K562 (cell line): ENCODE data around the gene NPEPPS.
A peak's percentile ranks its signal among the peaks of the same experiment; 100 is the strongest.

ENCODE experiments used
- EZH2 ChIP-seq: IDR thresholded peaks from 2 replicates; pipeline ENCODE4 v1.6.1; 2012; ENCODE audit warnings: low read depth, mild to moderate bottlenecking, inconsistent platforms, low read length, borderline replicate concordance
- HIVEP1 ChIP-seq: fragments of 250-450 bp; sonication (Bioruptor Pico); IDR thresholded peaks from 2 replicates; pipeline ENCODE4 v1.4.0; 2020; ENCODE audit warnings: mild to moderate bottlenecking
- JUNB ChIP-seq: fragments of 450-650 bp; formaldehyde crosslinking; conservative IDR thresholded peaks from 2 replicates; pipeline ENCODE4 v1.4.0; 2020; ENCODE audit warnings: mild to moderate bottlenecking
- KAT8 ChIP-seq: fragments of 450-650 bp; IDR thresholded peaks from 2 replicates; pipeline ENCODE4 v1.6.1; 2016; ENCODE audit warnings: low read depth, mild to moderate bottlenecking
- POLR2AphosphoS2 ChIP-seq: IDR thresholded peaks from 2 replicates; pipeline ENCODE4 v1.6.1; 2012; ENCODE audit warnings: low read length, improper control_type of control experiment
- POLR2AphosphoS5 ChIP-seq: IDR thresholded peaks from 2 replicates; pipeline ENCODE4 v1.6.1; 2011; ENCODE audit warnings: mild to moderate bottlenecking, low read depth, low read length, moderate library complexity; ENCODE audit not compliant: control insufficient read depth, insufficient read depth
- POLR2H ChIP-seq: IDR thresholded peaks from 2 replicates; pipeline ENCODE4 v1.6.1; 2016; ENCODE audit warnings: missing genetic modification characterization, low read depth, mild to moderate bottlenecking, control low read depth, missing compliant biosample characterization, moderate library complexity
- PTBP1 ChIP-seq: fragments of 200-400 bp; formaldehyde crosslinking; IDR thresholded peaks from 2 replicates; pipeline ENCODE4 v1.6.1; 2017; ENCODE audit warnings: low read depth, low read length
- SMAD2 ChIP-seq: fragments of 150-350 bp; IDR thresholded peaks from 2 replicates; pipeline ENCODE4 v1.6.1; 2014; ENCODE audit warnings: low read depth, mild to moderate bottlenecking, low read length
- ZNF830 ChIP-seq: fragments of 250-450 bp; sonication (Bioruptor Pico); IDR thresholded peaks from 2 replicates; pipeline ENCODE4 v1.5.0; 2021; ENCODE audit warnings: mild to moderate bottlenecking
- TF ChIP-seq, protein P1 (sequence below), 3 experiments: IDR thresholded peaks in 2 of 3; conservative IDR thresholded peaks in 1 of 3; 2 replicates each; pipeline ENCODE4 v1.5.1; 2011 to 2012; ENCODE audit warnings: low read length in 3 of 3, mild to moderate bottlenecking in 3 of 3, control low read depth in 2 of 3, improper control_type of control experiment in 1 of 3, inconsistent platforms in 1 of 3, low read depth in 1 of 3, mixed read lengths in 1 of 3, moderate library complexity in 1 of 3; ENCODE audit not compliant: insufficient read depth in 2 of 3
- TF ChIP-seq, protein P2 (sequence below): sonication (generic); formaldehyde crosslinking; IDR thresholded peaks from 2 replicates; pipeline ENCODE4 v1.4.0; 2020; ENCODE audit warnings: mild to moderate bottlenecking, missing genetic modification reagents

DNA sequence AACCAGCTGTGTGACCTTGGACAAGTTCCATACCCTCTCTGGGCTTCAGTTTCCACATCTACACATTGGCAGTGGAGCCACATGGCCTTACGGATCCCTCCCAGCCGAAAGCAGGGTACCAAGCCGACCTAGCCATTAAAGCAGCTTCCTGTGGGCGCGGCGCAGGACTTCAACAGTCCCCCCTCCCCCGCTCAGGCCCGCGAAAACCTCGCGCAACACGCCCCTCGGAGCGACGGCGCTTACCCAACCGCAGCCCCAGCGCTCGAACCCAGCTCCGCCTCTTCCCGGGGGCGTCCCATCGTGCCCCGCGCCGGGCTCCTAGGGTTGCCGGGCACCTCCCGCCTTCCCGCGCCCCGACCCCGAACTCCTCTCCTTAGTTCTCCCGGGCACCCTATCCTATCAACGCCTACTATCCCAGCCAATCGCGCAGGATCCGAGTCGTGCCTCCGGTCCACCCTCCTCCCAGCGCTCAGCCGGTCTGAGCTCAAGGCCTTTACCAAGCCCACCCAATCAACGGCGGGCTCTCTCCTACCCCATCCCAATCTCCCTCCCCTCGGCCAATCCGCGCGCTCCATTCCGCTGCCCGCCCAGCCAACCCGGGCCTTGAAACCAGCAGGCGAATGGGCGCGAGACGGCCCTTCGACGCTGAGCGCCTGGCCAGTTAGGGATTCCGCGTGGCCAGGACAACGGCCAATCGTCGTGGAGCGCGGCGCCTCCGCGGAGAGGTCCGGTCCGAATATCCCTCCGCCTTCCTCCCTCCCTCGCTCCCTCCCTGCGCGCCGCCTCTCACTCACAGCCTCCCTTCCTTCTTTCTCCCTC is 118.5 kb downstream of the NPEPPS start, which contains the start of gene KPNB1:
- TF ChIP-seq PTBP1 = peak; percentile 64; the same call in 1 of the 2 replicates
- TF ChIP-seq ZNF830 = 0 out of 2 replicates have a peak, but pooled peaks have one; percentile 60
- TF ChIP-seq, protein P1, sequence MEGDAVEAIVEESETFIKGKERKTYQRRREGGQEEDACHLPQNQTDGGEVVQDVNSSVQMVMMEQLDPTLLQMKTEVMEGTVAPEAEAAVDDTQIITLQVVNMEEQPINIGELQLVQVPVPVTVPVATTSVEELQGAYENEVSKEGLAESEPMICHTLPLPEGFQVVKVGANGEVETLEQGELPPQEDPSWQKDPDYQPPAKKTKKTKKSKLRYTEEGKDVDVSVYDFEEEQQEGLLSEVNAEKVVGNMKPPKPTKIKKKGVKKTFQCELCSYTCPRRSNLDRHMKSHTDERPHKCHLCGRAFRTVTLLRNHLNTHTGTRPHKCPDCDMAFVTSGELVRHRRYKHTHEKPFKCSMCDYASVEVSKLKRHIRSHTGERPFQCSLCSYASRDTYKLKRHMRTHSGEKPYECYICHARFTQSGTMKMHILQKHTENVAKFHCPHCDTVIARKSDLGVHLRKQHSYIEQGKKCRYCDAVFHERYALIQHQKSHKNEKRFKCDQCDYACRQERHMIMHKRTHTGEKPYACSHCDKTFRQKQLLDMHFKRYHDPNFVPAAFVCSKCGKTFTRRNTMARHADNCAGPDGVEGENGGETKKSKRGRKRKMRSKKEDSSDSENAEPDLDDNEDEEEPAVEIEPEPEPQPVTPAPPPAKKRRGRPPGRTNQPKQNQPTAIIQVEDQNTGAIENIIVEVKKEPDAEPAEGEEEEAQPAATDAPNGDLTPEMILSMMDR (IDR thresholded peaks at IDR 0.05 in 2 of 3, conservative IDR thresholded peaks at IDR 0.05 in 1 of 3; ENCODE audit: insufficient read depth in 2 of 3, low read depth in 1 of 3, low read length in 3 of 3) = no peak
- TF ChIP-seq POLR2AphosphoS2 = peak; percentile 84; the same call in 1 of the 2 replicates
- TF ChIP-seq HIVEP1 (CRISPR knock-in tag) = no peak
- TF ChIP-seq POLR2AphosphoS5 = 0 out of 2 replicates have a peak, but pooled peaks have one; percentile 48
- TF ChIP-seq, protein P2, sequence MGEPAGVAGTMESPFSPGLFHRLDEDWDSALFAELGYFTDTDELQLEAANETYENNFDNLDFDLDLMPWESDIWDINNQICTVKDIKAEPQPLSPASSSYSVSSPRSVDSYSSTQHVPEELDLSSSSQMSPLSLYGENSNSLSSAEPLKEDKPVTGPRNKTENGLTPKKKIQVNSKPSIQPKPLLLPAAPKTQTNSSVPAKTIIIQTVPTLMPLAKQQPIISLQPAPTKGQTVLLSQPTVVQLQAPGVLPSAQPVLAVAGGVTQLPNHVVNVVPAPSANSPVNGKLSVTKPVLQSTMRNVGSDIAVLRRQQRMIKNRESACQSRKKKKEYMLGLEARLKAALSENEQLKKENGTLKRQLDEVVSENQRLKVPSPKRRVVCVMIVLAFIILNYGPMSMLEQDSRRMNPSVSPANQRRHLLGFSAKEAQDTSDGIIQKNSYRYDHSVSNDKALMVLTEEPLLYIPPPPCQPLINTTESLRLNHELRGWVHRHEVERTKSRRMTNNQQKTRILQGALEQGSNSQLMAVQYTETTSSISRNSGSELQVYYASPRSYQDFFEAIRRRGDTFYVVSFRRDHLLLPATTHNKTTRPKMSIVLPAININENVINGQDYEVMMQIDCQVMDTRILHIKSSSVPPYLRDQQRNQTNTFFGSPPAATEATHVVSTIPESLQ = no peak; the same call in 1 of the 2 replicates
- TF ChIP-seq KAT8 = no peak
- no peak for TF ChIP-seq EZH2
- peak; percentile 70 for TF ChIP-seq POLR2H
- TF ChIP-seq JUNB (CRISPR knock-in tag) = no peak
- TF ChIP-seq SMAD2 = no peak
